Esophagus squamous epithelium (tissue), 5 donors: ENCODE results near the gene DRG2. TPM values are rescaled to one million over a fixed set of nuclear protein-coding genes. Genes with fewer than 3 reads are reported as not detected.

ENCODE experiments used
- DNase-seq: peaks from one replicate; lab custom pipeline; 2025; lab: John Stamatoyannopoulos, UW
- H3K27ac ChIP-seq, 4 donors: fragments of 200-600 bp; sonication (generic); one replicate each; pipeline ENCODE4 v1.5.1; 2016 to 2019; ENCODE audit warnings: mild to moderate bottlenecking in 1 of 4
- H3K27me3 ChIP-seq, 4 donors: fragments of 200-600 bp; sonication (generic); 1 replicate in 3 of 4; 2 replicates in 1 of 4; pipeline versions ENCODE4 v1.5.1 to v1.6.0; 2017 to 2021; ENCODE audit warnings: antibody characterized with exemption in 1 of 4
- H3K36me3 ChIP-seq, 3 donors: fragments of 200-600 bp; sonication (generic); one replicate each; pipeline ENCODE4 v1.5.1; 2016 to 2019
- H3K4me1 ChIP-seq, 3 donors: fragments of 200-600 bp; sonication (generic); one replicate each; pipeline ENCODE4 v1.5.1; 2017 to 2019
- H3K4me3 ChIP-seq, 4 donors: fragments of 200-600 bp; sonication (generic); 1 replicate in 3 of 4; 2 replicates in 1 of 4; pipeline ENCODE4 v1.5.1; 2016 to 2019; ENCODE audit warnings: mild to moderate bottlenecking in 2 of 4, moderate library complexity in 1 of 4
- H3K9me3 ChIP-seq, 3 donors: fragments of 200-600 bp; sonication (generic); one replicate each; pipeline ENCODE4 v1.5.1; 2016 to 2019
- CTCF ChIP-seq, 6 experiments: fragments of 450-650 bp in 4 of 6; fragments of 200-600 bp in 2 of 6; sonication (generic) in 2 of 6; IDR thresholded peaks; one replicate each; pipeline ENCODE4 v1.5.1; 2016 to 2019; ENCODE audit warnings: antibody characterized with exemption in 6 of 6, mild to moderate bottlenecking in 4 of 6, moderate library complexity in 4 of 6
- POLR2A ChIP-seq, 4 donors: fragments of 450-650 bp; IDR thresholded peaks; one replicate each; pipeline ENCODE4 v1.6.1; 2017; ENCODE audit warnings: antibody characterized with exemption in 4 of 4, mild to moderate bottlenecking in 4 of 4, moderate library complexity in 3 of 4
- WGBS, 2 donors: methylation state at CpG; one replicate each; pipeline ENCODE4 v1.1.5; 2018; 5-methylcytosine and 5-hydroxymethylcytosine counted together
- intact Hi-C: fragments of 100-400 bp; cut with DNase I; formaldehyde crosslinking; loops from one replicate; pipeline ENCODE4 v1.15.0; 2022
- total RNA-seq, 4 donors: library from RNA; depleted of rRNA; stranded (reverse); fragments of >200 nt; gene quantifications; one replicate each; pipeline ENCODE4 v1.1.0, GENCODE V29; 2016
- donor health status: DM: yes; HTN: yes; CAD: no.

The DRG2 gene
- total RNA-seq, 4 donors from 2014 or later = 31.8 to 45.4 (median 37.9) TPM

GRCh38 chr17:18045691-18046350 is 41.9 kb upstream of the DRG2 start:
- no peak overlapping the region for H3K27ac ChIP-seq
- H3K4me1 ChIP-seq = peaks cover under 1 to 19% (median 10%) of the 10 kb centered on the region in 3 donors
- peaks cover 0 to 65% (median 0%) of the 10 kb centered on the region in 3 donors for H3K36me3 ChIP-seq
- 74 to 88% methylated on average over 3 of the region's 3 CpGs for WGBS, 2 donors
- no peak for DNase-seq
- intact Hi-C loops = no loop called here
- no peaks in the 10 kb centered on the region for H3K27me3 ChIP-seq
- TF ChIP-seq CTCF (IDR thresholded peaks at IDR 0.05) (no peak), POLR2A (IDR thresholded peaks at IDR 0.05) (no peak)
- H3K4me3 ChIP-seq = no peak overlapping the region
- H3K9me3 ChIP-seq = no peaks in the 10 kb centered on the region

GRCh38 chr17:18055597-18055996 is 32.2 kb upstream of the DRG2 start:
- TF ChIP-seq POLR2A (IDR thresholded peaks at IDR 0.05) (no peak), CTCF (IDR thresholded peaks at IDR 0.05) (no peak)
- H3K4me1 ChIP-seq = no peaks in the 10 kb centered on the region
- H3K36me3 ChIP-seq = peaks cover 5 to 95% (median 24%) of the 10 kb centered on the region in 3 donors
- H3K4me3 ChIP-seq = no peak overlapping the region
- WGBS, 2 donors = 92 to 95% methylated on average over 6 of the region's 6 CpGs
- no peak for DNase-seq
- intact Hi-C loops = no loop called here
- no peak overlapping the region for H3K27ac ChIP-seq
- no peaks in the 10 kb centered on the region for H3K27me3 ChIP-seq
- H3K9me3 ChIP-seq = no peaks in the 10 kb centered on the region

- DNase-seq = no peak
Observed at GRCh38 chr17:18056214-18056613, 31.5 kb upstream of the DRG2 start.

GRCh38 chr17:18059283-18059682 is 28.5 kb upstream of the DRG2 start:
- H3K27me3 ChIP-seq = no peaks in the 10 kb centered on the region
- DNase-seq = no peak
- no peaks in the 10 kb centered on the region for H3K9me3 ChIP-seq
- no peak overlapping the region for H3K4me3 ChIP-seq
- peaks cover 12 to 100% (median 17%) of the 10 kb centered on the region in 3 donors for H3K36me3 ChIP-seq
- TF ChIP-seq POLR2A (IDR thresholded peaks at IDR 0.05) = no peak
- no peak for TF ChIP-seq CTCF (IDR thresholded peaks at IDR 0.05)
- no peak overlapping the region for H3K27ac ChIP-seq
- intact Hi-C loops = no loop called here
- no peaks in the 10 kb centered on the region for H3K4me1 ChIP-seq
- 20 to 55% methylated on average over 5 of the region's 5 CpGs for WGBS, 2 donors

More at GRCh38 chr17:18056214-18056613, 31.5 kb upstream of the DRG2 start:
- 89 to 96% methylated on average over 3 of the region's 3 CpGs for WGBS, 2 donors
- intact Hi-C loops = no loop called here
- no peaks in the 10 kb centered on the region for H3K27me3 ChIP-seq
- TF ChIP-seq CTCF (IDR thresholded peaks at IDR 0.05) (no peak), POLR2A (IDR thresholded peaks at IDR 0.05) (no peak)
- no peaks in the 10 kb centered on the region for H3K9me3 ChIP-seq
- no peak overlapping the region for H3K4me3 ChIP-seq
- peaks cover 5 to 96% (median 24%) of the 10 kb centered on the region in 3 donors for H3K36me3 ChIP-seq
- no peaks in the 10 kb centered on the region for H3K4me1 ChIP-seq
- no peak overlapping the region for H3K27ac ChIP-seq

- no peaks in the 10 kb centered on the region for H3K4me1 ChIP-seq
- H3K9me3 ChIP-seq = no peaks in the 10 kb centered on the region
- no peak for DNase-seq
- H3K27ac ChIP-seq = no peak overlapping the region
- H3K36me3 ChIP-seq = peaks cover 3 to 86% (median 9%) of the 10 kb centered on the region in 3 donors
- intact Hi-C loops = no loop called here
- H3K27me3 ChIP-seq = no peaks in the 10 kb centered on the region
- no peak overlapping the region for H3K4me3 ChIP-seq
- TF ChIP-seq POLR2A (IDR thresholded peaks at IDR 0.05) = no peak
- TF ChIP-seq CTCF (IDR thresholded peaks at IDR 0.05) = no peak
- WGBS, 2 donors = 71 to 73% methylated on average over 2 of the region's 2 CpGs
Observed at GRCh38 chr17:18064053-18064452, 23.7 kb upstream of the DRG2 start.
